ENCODE results near the gene P2RX4.

The P2RX4 gene

GRCh38 chr12:121246893-121247557, 37.1 kb downstream of the P2RX4 start:
- no peak overlapping the region for H3K4me3 ChIP-seq (IDR thresholded peaks at IDR 0.05; ENCODE audit: insufficient read depth, low read depth, low read length)
- no peak for TF ChIP-seq CTCF (conservative IDR thresholded peaks at IDR 0.05; ENCODE audit: low read depth, low read length)
- H2AFZ ChIP-seq (ENCODE audit: low read depth), result no peak overlapping the region
- H3K4me1 ChIP-seq (ENCODE audit: low read depth, poor library complexity, severe bottlenecking), result no peaks in the 10 kb centered on the region
- H3K4me2 ChIP-seq, result no peak overlapping the region
- no peak overlapping the region for H3K27ac ChIP-seq
- no peaks in the 10 kb centered on the region for H3K36me3 ChIP-seq (ENCODE audit: insufficient read depth)
- no peaks in the 10 kb centered on the region for H3K79me2 ChIP-seq (ENCODE audit: insufficient read depth, low read depth)
- H3K9ac ChIP-seq, result no peak overlapping the region
- H3K27me3 ChIP-seq (ENCODE audit: insufficient read depth, low read depth), result no peaks in the 10 kb centered on the region
- H4K20me1 ChIP-seq (ENCODE audit: insufficient read depth), result no peaks in the 10 kb centered on the region

GRCh38 chr12:121248622-121249021, 38.7 kb downstream of the P2RX4 start:
- Histone ChIP-seq H3K9ac (no peak overlapping the region), H2AFZ (ENCODE audit: low read depth) (no peak overlapping the region)

GRCh38 chr12:121250359-121250758, 40.4 kb downstream of the P2RX4 start:
- no peak overlapping the region for H3K4me2 ChIP-seq
- H3K9ac ChIP-seq, result no peak overlapping the region
- no peak overlapping the region for H3K4me3 ChIP-seq (IDR thresholded peaks at IDR 0.05; ENCODE audit: insufficient read depth, low read depth, low read length)
- peaks cover 16% of the 10 kb centered on the region for H3K4me1 ChIP-seq (ENCODE audit: low read depth, poor library complexity, severe bottlenecking)
- no peaks in the 10 kb centered on the region for H3K27me3 ChIP-seq (ENCODE audit: insufficient read depth, low read depth)
- no peak for TF ChIP-seq CTCF (conservative IDR thresholded peaks at IDR 0.05; ENCODE audit: low read depth, low read length)
- H3K27ac ChIP-seq, result no peak overlapping the region
- H3K79me2 ChIP-seq (ENCODE audit: insufficient read depth, low read depth), result no peaks in the 10 kb centered on the region
- no peak overlapping the region for H2AFZ ChIP-seq (ENCODE audit: low read depth)
- no peaks in the 10 kb centered on the region for H3K36me3 ChIP-seq (ENCODE audit: insufficient read depth)
- H4K20me1 ChIP-seq (ENCODE audit: insufficient read depth), result no peaks in the 10 kb centered on the region

More at GRCh38 chr12:121248622-121249021, 38.7 kb downstream of the P2RX4 start:
- Histone ChIP-seq H3K4me2 (no peak overlapping the region), H3K79me2 (ENCODE audit: insufficient read depth, low read depth) (no peaks in the 10 kb centered on the region), H3K4me3 (IDR thresholded peaks at IDR 0.05; ENCODE audit: insufficient read depth, low read depth, low read length) (no peak overlapping the region), H3K27ac (no peak overlapping the region), H3K36me3 (ENCODE audit: insufficient read depth) (no peaks in the 10 kb centered on the region), H4K20me1 (ENCODE audit: insufficient read depth) (no peaks in the 10 kb centered on the region), H3K27me3 (ENCODE audit: insufficient read depth, low read depth) (no peaks in the 10 kb centered on the region), H3K4me1 (ENCODE audit: low read depth, poor library complexity, severe bottlenecking) (peaks cover 3% of the 10 kb centered on the region)
- no peak for TF ChIP-seq CTCF (conservative IDR thresholded peaks at IDR 0.05; ENCODE audit: low read depth, low read length)

GRCh38 chr12:121251838-121252237, 41.9 kb downstream of the P2RX4 start:
- no peak overlapping the region for H3K9ac ChIP-seq
- no peaks in the 10 kb centered on the region for H4K20me1 ChIP-seq (ENCODE audit: insufficient read depth)
- no peak for TF ChIP-seq CTCF (conservative IDR thresholded peaks at IDR 0.05; ENCODE audit: low read depth, low read length)
- no peak overlapping the region for H3K4me3 ChIP-seq (IDR thresholded peaks at IDR 0.05; ENCODE audit: insufficient read depth, low read depth, low read length)
- no peaks in the 10 kb centered on the region for H3K36me3 ChIP-seq (ENCODE audit: insufficient read depth)
- peaks cover 16% of the 10 kb centered on the region for H3K4me1 ChIP-seq (ENCODE audit: low read depth, poor library complexity, severe bottlenecking)
- H3K27me3 ChIP-seq (ENCODE audit: insufficient read depth, low read depth), result no peaks in the 10 kb centered on the region
- no peaks in the 10 kb centered on the region for H3K79me2 ChIP-seq (ENCODE audit: insufficient read depth, low read depth)
- no peak overlapping the region for H2AFZ ChIP-seq (ENCODE audit: low read depth)
- H3K4me2 ChIP-seq, result no peak overlapping the region
- H3K27ac ChIP-seq, result no peak overlapping the region
